ENCODE data around the gene PDE7B.

- TF ChIP-seq CTCF (IDR thresholded peaks at IDR 0.05; ENCODE audit: insufficient read depth, low read length) (no peak), POLR2AphosphoS5 (IDR thresholded peaks at IDR 0.05; ENCODE audit: low read depth) (no peak)
Measured at GRCh38 chr6:135902756-135903331, 51.3 kb downstream of the PDE7B start.
